HG03196 (cell line): ENCODE measurements around the gene ARAP1.
A peak's percentile ranks its signal among the peaks of the same experiment; 100 is the strongest.
"Not testable (repeated sequence)": the region's sequence is repeated elsewhere in the genome, so short reads cannot be mapped to it uniquely, and the experiment has no call there.

Experiments used
- ATAC-seq: cut with Tn5 transposase; IDR thresholded peaks from one replicate; pipeline ENCODE4 v1.9.1; 2021; ENCODE audit not compliant: unreplicated experiment

Gene ARAP1

GRCh38 chr11:72752088-72752914, at the start of gene ARAP1:
Gene ARAP1 (minus strand): TSS chr11:72752408. CDS start chr11:72727128, 25,280 bp downstream.
- peak; percentile 58 for ATAC-seq

- ATAC-seq, result no peak
These were observed 47.2 kb upstream of the ARAP1 start for GRCh38 chr11:72799441-72799840.

GRCh38 chr11:72798361-72798760, 46.2 kb upstream of the ARAP1 start:
- ATAC-seq, result no peak

- peak; percentile 86 for ATAC-seq
These were observed 41.5 kb upstream of the ARAP1 start, which contains the start of gene STARD10 for GRCh38 chr11:72793425-72794367. Gene STARD10 (minus strand): TSS chr11:72794047. CDS start chr11:72781181, 12,866 bp downstream.

GRCh38 chr11:72793076-72793424, 40.8 kb upstream of the ARAP1 start:
- no peak for ATAC-seq

GRCh38 chr11:72792437-72793021, 40.3 kb upstream of the ARAP1 start:
- no peak for ATAC-seq

GRCh38 chr11:72791228-72791627, 39.0 kb upstream of the ARAP1 start:
- ATAC-seq, result not testable (repeated sequence)

- ATAC-seq, result no peak
These were observed 37.4 kb upstream of the ARAP1 start for GRCh38 chr11:72789493-72790131.

- no peak for ATAC-seq
These were observed 36.0 kb upstream of the ARAP1 start for GRCh38 chr11:72788241-72788640.

GRCh38 chr11:72787216-72788104, 35.3 kb upstream of the ARAP1 start:
- ATAC-seq, result no peak

GRCh38 chr11:72786305-72787215, 34.4 kb upstream of the ARAP1 start:
- no peak for ATAC-seq

- ATAC-seq, result no peak
These were observed 32.5 kb upstream of the ARAP1 start for GRCh38 chr11:72784662-72785061.

GRCh38 chr11:72783144-72783905, 31.1 kb upstream of the ARAP1 start:
- no peak for ATAC-seq

- ATAC-seq, result no peak
These were observed 30.1 kb upstream of the ARAP1 start for GRCh38 chr11:72782081-72782920.

GRCh38 chr11:72781313-72782080, 29.3 kb upstream of the ARAP1 start:
- ATAC-seq, result no peak

GRCh38 chr11:72781063-72781312, 28.8 kb upstream of the ARAP1 start:
- no peak for ATAC-seq
